KOPT-K1 (cell line): ENCODE measurements around the gene LIN28A.

Source experiments
- H3K27ac ChIP-seq: fragments of 200-600 bp; sonication (generic); 2 replicates; pipeline ENCODE4 v1.5.1; 2016; ENCODE audit warnings: antibody characterized with exemption, mild to moderate bottlenecking, low read depth, low read length; ENCODE audit not compliant: poor library complexity, severe bottlenecking
- H3K36me3 ChIP-seq: fragments of 200-600 bp; sonication (generic); 2 replicates; pipeline ENCODE4 v1.5.1; 2017; ENCODE audit warnings: antibody characterized with exemption, mild to moderate bottlenecking, low read length, moderate library complexity; ENCODE audit not compliant: insufficient read depth
- H3K9me3 ChIP-seq: fragments of 200-600 bp; sonication (generic); 2 replicates; pipeline ENCODE4 v1.5.1; 2017; ENCODE audit warnings: antibody characterized with exemption, low read length, mild to moderate bottlenecking; ENCODE audit not compliant: insufficient read depth, poor library complexity, severe bottlenecking

Gene LIN28A

GRCh38 chr1:26405281-26405915, 5.2 kb upstream of the LIN28A start:
- Histone ChIP-seq H3K36me3 (no peaks in the 10 kb centered on the region), H3K9me3 (no peaks in the 10 kb centered on the region), H3K27ac (no peak overlapping the region)

GRCh38 chr1:26408604-26409003, 2.0 kb upstream of the LIN28A start:
- Histone ChIP-seq H3K36me3 (no peaks in the 10 kb centered on the region), H3K9me3 (no peaks in the 10 kb centered on the region), H3K27ac (no peak overlapping the region)

- Histone ChIP-seq H3K9me3 (no peaks in the 10 kb centered on the region), H3K36me3 (no peaks in the 10 kb centered on the region), H3K27ac (no peak overlapping the region)
These were observed 1.3 kb upstream of the LIN28A start for GRCh38 chr1:26409191-26409807.

DNA sequence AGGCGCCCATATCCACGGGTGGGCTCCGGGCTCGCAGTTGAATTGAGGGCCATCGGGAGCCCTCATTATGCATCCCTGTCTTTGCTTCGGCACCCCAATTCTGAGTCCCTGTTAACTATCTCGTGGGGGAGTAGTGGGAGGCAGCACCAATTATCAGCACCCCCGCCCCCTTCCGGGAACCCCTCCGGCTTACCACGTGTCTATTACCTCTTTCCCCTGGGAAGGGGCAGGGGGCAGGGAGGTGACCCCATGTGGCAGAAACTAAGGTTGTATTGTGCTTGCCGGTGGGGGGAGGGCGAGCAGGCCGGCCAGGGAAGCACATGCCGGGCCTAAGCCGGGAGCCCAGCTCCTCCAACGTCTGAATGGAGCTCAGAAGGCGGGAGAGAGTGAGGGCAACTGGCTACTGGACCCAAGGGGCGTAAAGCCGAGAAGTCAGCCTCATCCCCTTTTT, 1.0 kb downstream of the LIN28A start:
- H3K9me3 ChIP-seq: no peaks in the 10 kb centered on the region
- no peak overlapping the region for H3K27ac ChIP-seq
- H3K36me3 ChIP-seq: no peaks in the 10 kb centered on the region

DNA sequence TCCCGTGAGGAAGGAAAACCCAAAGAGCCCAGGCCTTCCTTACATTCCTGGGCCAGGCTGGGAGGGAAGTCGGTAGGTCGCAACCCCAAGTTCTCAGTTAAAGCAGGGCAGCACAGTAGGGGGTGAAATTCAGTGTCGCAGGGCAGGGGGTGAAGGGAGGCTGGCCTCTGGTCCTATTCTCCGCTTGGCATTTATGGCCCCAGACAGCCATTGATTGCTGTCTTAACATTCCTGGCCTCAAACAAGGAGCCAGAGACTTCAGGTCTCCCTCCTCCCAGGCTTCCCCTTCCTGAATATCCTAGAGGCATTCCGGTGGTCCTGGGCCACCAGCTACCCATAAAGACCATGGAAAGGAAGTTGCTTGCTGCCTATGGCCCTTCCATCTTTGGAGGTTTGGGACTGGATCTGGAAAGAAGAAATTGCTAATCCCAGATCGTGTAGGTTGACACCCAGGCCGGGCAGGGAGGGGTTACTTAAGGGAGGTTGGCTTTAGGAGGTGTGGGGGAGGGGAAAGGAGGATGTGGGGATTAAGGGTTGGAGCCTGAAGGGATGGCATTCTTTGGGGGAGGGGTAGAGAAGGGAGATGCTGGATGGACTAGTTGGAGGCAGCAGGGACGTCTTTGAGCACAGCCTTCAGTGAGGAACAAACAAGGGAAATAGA, 1.7 kb downstream of the LIN28A start:
- H3K27ac ChIP-seq: no peak overlapping the region
- H3K36me3 ChIP-seq: no peaks in the 10 kb centered on the region
- H3K9me3 ChIP-seq: no peaks in the 10 kb centered on the region

DNA sequence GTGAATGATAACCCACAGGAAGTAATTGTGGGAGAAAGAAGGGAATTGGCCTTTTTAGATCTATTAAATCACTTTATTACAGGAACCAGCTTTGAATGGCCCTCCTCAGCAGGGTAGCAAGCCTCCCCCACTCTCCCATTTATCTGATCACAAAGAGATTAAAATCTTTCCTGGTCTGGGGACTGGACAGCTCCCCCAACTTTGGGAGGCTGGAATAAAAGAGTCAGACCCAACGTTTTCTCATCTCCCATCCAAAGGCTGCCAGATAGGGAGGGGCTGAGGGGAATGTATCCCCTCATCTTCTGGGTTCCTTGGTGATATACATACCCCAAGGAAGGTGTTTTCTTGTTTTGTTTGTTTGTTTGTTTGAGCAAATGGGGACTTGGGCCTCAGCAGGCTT, 2.4 kb downstream of the LIN28A start:
- Histone ChIP-seq H3K27ac (no peak overlapping the region), H3K9me3 (no peaks in the 10 kb centered on the region), H3K36me3 (no peaks in the 10 kb centered on the region)

DNA sequence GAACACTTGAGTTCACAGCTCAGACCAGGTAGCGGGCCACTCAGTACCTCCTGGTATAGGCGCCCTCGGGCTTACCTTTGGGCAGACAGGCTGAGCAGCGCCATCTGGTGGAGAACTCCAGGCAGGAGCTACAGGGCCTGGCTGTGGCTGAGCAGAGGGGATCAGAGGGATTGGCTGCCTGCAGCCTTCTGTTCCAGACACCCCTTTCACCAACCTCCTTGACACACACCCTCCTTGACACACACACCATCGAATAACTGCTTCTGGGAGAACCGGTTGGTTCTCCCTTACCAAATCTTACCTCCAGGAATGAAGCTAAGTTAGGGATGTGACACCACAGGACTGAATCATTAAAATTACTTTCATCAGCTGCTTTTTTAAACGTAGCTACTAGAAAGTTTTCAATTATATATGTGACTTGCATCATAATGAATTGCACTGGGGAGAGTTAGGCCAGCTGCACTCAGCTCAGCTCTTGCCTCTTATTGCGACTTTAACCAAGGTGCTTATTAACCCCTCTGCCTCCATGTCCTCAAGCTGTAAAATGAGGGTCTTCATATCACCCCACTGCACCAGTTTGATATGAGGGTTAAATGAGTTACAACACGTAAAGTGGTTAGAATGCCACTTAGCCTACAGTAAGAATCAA, 6.6 kb downstream of the LIN28A start:
- Histone ChIP-seq H3K27ac (no peak overlapping the region), H3K36me3 (no peaks in the 10 kb centered on the region)

DNA sequence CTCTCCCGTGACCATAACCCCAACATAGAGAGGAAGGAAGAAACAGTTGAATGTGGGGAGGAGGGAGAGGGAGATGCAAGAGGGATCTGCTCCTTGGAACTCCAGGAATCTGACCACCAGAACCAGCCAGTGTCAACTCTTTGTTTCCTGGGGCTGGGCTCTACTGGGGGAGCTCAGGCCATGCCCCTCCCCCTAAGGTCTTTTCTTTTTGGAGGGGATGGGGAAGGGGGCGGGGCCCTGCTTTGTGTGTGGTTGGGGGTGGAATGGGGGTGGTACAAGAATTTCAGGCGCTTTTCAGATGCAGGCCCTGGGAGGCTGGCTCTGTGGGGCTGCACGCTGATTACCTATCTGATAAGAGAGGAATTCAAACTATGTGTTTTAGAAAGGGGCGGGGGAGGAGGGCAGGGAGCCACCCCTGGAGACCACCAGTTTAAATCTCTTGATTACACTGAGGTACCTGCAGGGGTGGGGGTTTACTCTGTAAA, 8.3 kb downstream of the LIN28A start:
- H3K36me3 ChIP-seq: no peaks in the 10 kb centered on the region
- H3K27ac ChIP-seq: no peak overlapping the region
- no peaks in the 10 kb centered on the region for H3K9me3 ChIP-seq

More for the DNA sequence above, 6.6 kb downstream of the LIN28A start:
- no peaks in the 10 kb centered on the region for H3K9me3 ChIP-seq

GRCh38 chr1:26419494-26419893, 8.9 kb downstream of the LIN28A start:
- Histone ChIP-seq H3K36me3 (no peaks in the 10 kb centered on the region), H3K9me3 (no peaks in the 10 kb centered on the region)

GRCh38 chr1:26429721-26430120, 19.1 kb downstream of the LIN28A start:
- Histone ChIP-seq H3K9me3 (no peaks in the 10 kb centered on the region), H3K27ac (no peak overlapping the region), H3K36me3 (peaks cover 10% of the 10 kb centered on the region)

More at GRCh38 chr1:26419494-26419893, 8.9 kb downstream of the LIN28A start:
- no peak overlapping the region for H3K27ac ChIP-seq

GRCh38 chr1:26431979-26432695, 21.5 kb downstream of the LIN28A start, which contains the start of gene DHDDS:
DHDDS (plus strand) TSS chr1:26432321; CDS start chr1:26432946, 625 bp downstream.
- peaks cover 27% of the 10 kb centered on the region for H3K36me3 ChIP-seq
- H3K9me3 ChIP-seq: no peaks in the 10 kb centered on the region
- peak within 1 kb of the TSS; percentile 67 for H3K27ac ChIP-seq

DNA sequence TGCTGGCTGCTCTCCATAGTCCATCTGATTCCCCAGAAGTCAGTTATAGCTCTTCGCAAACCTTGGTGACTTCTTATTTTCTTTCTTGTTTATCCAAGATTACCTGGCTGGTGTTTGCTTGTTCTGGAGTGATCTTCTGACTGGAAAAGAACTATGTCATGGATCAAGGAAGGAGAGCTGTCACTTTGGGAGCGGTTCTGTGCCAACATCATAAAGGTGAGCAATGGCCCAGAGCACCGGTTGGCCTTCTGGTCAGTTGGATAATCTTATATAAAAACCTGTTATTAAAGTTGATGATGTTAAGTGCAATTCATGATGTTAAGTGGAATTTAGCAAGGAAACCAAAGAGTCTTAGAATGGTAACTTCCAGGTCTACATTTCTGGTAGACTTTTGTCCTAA, 22.2 kb downstream of the LIN28A start:
- H3K27ac ChIP-seq: peak overlapping the region; percentile 67

GRCh38 chr1:26434161-26434752, 23.6 kb downstream of the LIN28A start:
- H3K36me3 ChIP-seq: peaks cover 48% of the 10 kb centered on the region
- H3K27ac ChIP-seq: no peak overlapping the region
- no peaks in the 10 kb centered on the region for H3K9me3 ChIP-seq

More for the DNA sequence above, 22.2 kb downstream of the LIN28A start:
- Histone ChIP-seq H3K9me3 (no peaks in the 10 kb centered on the region), H3K36me3 (peaks cover 34% of the 10 kb centered on the region)

- Histone ChIP-seq H3K27ac (no peak overlapping the region), H3K9me3 (no peaks in the 10 kb centered on the region), H3K36me3 (peaks cover 83% of the 10 kb centered on the region)
These were observed 27.4 kb downstream of the LIN28A start for GRCh38 chr1:26438041-26438440.
